Measurements from ENCODE around the gene ORMDL2.
"Not testable (repeated sequence)": the region's sequence is repeated elsewhere in the genome, so short reads cannot be mapped to it uniquely, and the experiment has no call there.

The ORMDL2 gene

DNA sequence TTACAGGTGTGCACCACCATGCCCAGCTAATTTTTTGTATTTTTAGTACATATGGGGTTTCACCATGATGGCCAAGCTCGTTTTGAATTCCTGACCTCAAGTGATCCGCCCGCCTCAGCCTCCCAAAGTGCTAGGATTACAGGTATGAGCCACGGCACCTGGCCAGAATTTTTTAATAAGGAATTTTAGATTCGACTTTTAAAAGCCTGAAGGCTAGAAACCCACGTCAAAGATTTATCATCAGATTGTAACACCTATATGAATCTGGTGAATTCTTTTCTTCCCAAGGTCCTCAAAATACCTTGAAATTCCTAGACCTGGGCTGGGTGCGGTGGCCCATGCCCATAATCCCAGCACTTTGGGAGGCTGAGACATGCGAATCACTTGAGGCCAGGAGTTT lies 43.6 kb downstream of the ORMDL2 start:
- no peak for DNase-seq (ENCODE audit: low read depth)

DNA sequence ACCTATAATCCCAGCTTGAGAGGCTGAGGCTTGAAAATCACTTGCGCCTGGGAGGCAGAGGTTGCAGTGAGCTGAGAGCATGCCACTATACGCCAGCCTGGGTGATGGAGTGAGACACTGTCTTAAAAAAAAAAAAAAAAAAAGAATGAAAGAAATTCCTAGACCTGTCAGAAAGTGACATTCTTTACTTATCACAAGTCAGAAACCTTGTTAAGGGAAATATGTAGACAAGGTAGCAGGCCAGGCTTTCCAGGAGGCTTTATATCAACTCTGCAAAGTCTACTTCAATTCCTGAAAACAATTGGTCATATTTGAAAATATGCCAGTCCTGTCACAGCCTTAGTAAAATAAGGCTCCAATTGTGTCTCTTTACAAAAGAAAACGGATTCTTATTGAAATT lies 44.0 kb downstream of the ORMDL2 start:
- DNase-seq (ENCODE audit: low read depth) = no peak

DNA sequence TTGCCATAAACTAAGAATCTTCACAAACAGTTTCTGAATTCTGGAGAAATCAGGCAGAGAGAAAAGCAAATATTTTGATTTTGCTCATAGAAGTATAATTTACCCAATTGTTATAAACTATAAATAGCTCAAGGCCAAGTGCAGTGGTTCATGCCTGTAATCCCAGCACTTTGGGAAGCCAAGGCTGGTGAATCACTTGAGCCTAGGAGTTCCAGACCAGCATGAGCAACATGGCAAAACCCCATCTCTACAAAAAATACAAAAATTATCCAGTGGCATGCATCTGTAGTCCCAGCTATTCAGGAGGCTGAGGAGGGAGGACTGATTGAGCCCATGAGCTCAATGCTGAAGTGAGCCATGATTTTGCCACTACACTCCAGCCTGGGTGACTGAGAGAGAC lies 44.4 kb downstream of the ORMDL2 start:
- DNase-seq (ENCODE audit: low read depth) = no peak

DNA sequence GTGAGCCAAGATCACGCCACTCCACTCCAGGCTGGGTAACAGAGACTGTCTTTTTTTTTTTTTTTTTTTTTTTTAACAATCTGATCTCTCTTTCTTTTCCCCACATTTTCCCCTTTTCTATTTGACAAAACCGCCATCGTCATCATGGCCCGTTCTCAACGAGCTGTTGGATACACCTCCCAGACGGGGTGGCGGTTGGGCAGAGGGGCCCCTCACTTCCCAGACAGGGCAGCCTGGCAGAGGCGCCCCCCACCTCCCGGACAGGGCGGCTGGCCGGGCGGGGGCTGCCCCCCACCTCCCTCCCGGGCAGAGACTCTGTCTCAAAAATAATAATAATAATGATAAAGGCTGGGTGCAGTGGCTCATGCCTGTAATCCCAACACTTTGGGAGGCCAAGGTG lies 45.1 kb downstream of the ORMDL2 start:
- not testable (repeated sequence) for DNase-seq (ENCODE audit: low read depth)

DNA sequence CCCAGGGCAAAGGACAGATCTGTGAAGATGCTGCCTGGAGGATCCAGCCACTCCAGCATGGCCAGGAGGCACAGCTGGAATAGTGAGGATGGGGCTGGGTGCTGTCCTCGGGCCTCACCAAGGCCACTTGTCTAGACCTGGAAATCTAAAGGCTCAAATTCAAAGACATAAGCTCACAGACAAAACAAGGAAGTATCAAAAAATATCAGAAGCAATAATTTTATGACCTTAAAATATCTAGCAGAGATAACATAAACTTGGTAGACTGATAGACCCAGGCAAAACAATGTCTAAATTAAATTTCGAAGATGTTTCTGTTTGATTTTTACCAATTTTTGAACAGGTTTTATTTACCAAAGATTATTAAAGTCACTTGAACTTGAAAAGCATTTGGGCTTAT lies 47.5 kb downstream of the ORMDL2 start:
- no peak for DNase-seq (ENCODE audit: low read depth)

DNA sequence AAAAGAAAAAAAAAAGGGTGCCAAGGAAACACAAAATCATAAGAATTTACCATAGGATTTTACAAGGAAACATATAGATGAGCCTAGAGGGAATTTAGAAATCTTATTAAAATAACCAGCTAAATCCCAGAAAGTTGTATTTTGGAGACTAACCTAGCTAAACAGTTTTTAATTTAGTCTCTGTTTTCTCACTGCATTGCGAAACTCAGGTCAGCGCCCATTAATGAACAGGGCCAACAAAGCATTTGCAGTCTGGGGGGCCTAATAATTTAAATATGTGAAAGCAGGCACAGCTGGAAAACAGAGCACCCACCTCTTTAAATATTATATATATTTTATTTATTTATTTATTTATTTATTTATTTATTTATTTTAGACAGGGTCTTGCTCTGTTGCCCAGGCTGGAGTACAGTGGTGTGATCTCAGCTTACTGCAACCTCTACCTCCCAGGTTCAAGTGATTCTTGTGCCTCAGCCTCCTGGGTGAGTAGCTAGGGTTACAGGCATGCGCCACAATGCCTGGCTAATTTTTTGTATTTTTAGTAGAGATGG lies 48.7 kb downstream of the ORMDL2 start:
- DNase-seq (ENCODE audit: low read depth) = not testable (repeated sequence)
